HEK293 (cell line): ENCODE results near the gene FXYD3.

ENCODE experiments used
- GLI4 ChIP-seq: fragments of 450-650 bp; formaldehyde crosslinking; IDR thresholded peaks from 2 replicates; pipeline ENCODE4 v1.5.1; 2016; ENCODE audit warnings: missing biosample characterization, missing genetic modification characterization
- KLF7 ChIP-seq: fragments of 450-650 bp; formaldehyde crosslinking; IDR thresholded peaks from 2 replicates; pipeline ENCODE4 v1.5.1; 2016; ENCODE audit warnings: missing biosample characterization, missing genetic modification characterization, borderline replicate concordance
- PATZ1 ChIP-seq: fragments of 450-650 bp; formaldehyde crosslinking; IDR thresholded peaks from 2 replicates; pipeline ENCODE4 v1.5.1; 2016; ENCODE audit warnings: missing biosample characterization, missing genetic modification characterization
- SP7 ChIP-seq: fragments of 450-650 bp; formaldehyde crosslinking; IDR thresholded peaks from 2 replicates; pipeline ENCODE4 v1.5.1; 2016; ENCODE audit warnings: missing biosample characterization, missing genetic modification characterization
- YY2 ChIP-seq: fragments of 450-650 bp; formaldehyde crosslinking; IDR thresholded peaks from 2 replicates; pipeline ENCODE4 v1.5.1; 2016; ENCODE audit warnings: missing biosample characterization, missing genetic modification characterization
- ZBTB1 ChIP-seq: fragments of 450-650 bp; formaldehyde crosslinking; IDR thresholded peaks from 2 replicates; pipeline ENCODE4 v1.5.1; 2016; ENCODE audit warnings: missing biosample characterization, missing genetic modification characterization
- ZBTB17 ChIP-seq: fragments of 450-650 bp; formaldehyde crosslinking; IDR thresholded peaks from 2 replicates; pipeline ENCODE4 v1.5.1; 2016; ENCODE audit warnings: missing biosample characterization, missing genetic modification characterization
- ZBTB21 ChIP-seq: fragments of 450-650 bp; formaldehyde crosslinking; IDR thresholded peaks from 2 replicates; pipeline ENCODE4 v1.5.1; 2017; ENCODE audit warnings: missing biosample characterization, missing genetic modification characterization
- ZBTB8A ChIP-seq: fragments of 450-650 bp; formaldehyde crosslinking; IDR thresholded peaks from 2 replicates; pipeline ENCODE4 v1.5.1; 2016; ENCODE audit warnings: missing biosample characterization, missing genetic modification characterization
- ZEB2 ChIP-seq: fragments of 450-650 bp; formaldehyde crosslinking; IDR thresholded peaks from 2 replicates; pipeline ENCODE4 v1.5.1; 2016; ENCODE audit warnings: missing biosample characterization, missing genetic modification characterization
- ZFHX2 ChIP-seq: fragments of 450-650 bp; formaldehyde crosslinking; conservative IDR thresholded peaks from 2 replicates; pipeline ENCODE4 v1.5.1; 2016; ENCODE audit warnings: missing biosample characterization, missing genetic modification characterization
- ZFP69B ChIP-seq: fragments of 450-650 bp; formaldehyde crosslinking; IDR thresholded peaks from 2 replicates; pipeline ENCODE4 v1.5.1; 2016; ENCODE audit warnings: missing biosample characterization, missing genetic modification characterization
- ZNF2 ChIP-seq: fragments of 450-650 bp; formaldehyde crosslinking; IDR thresholded peaks from 2 replicates; pipeline ENCODE4 v1.5.1; 2016; ENCODE audit warnings: missing biosample characterization, missing genetic modification characterization
- ZNF23 ChIP-seq: fragments of 450-650 bp; formaldehyde crosslinking; IDR thresholded peaks from 2 replicates; pipeline ENCODE4 v1.5.1; 2016; ENCODE audit warnings: missing biosample characterization, missing genetic modification characterization, borderline replicate concordance
- ZNF24 ChIP-seq: fragments of 450-650 bp; formaldehyde crosslinking; IDR thresholded peaks from 2 replicates; pipeline ENCODE4 v1.5.1; 2016; ENCODE audit warnings: missing biosample characterization, missing genetic modification characterization
- ZNF26 ChIP-seq: fragments of 450-650 bp; formaldehyde crosslinking; IDR thresholded peaks from 2 replicates; pipeline ENCODE4 v1.5.1; 2016; ENCODE audit warnings: missing biosample characterization, missing genetic modification characterization
- ZNF324 ChIP-seq: fragments of 450-650 bp; formaldehyde crosslinking; IDR thresholded peaks from 2 replicates; pipeline ENCODE4 v1.5.1; 2016; ENCODE audit warnings: missing biosample characterization, missing genetic modification characterization
- ZNF473 ChIP-seq: fragments of 450-650 bp; formaldehyde crosslinking; IDR thresholded peaks from 2 replicates; pipeline ENCODE4 v1.5.1; 2017; ENCODE audit warnings: missing biosample characterization, missing genetic modification characterization
- ZNF529 ChIP-seq: fragments of 450-650 bp; formaldehyde crosslinking; IDR thresholded peaks from 2 replicates; pipeline ENCODE4 v1.5.1; 2017; ENCODE audit warnings: missing genetic modification characterization, missing biosample characterization; ENCODE audit not compliant: insufficient replicate concordance
- ZNF560 ChIP-seq: fragments of 450-650 bp; formaldehyde crosslinking; IDR thresholded peaks from 2 replicates; pipeline ENCODE4 v1.5.1; 2017; ENCODE audit warnings: missing biosample characterization, missing genetic modification characterization, borderline replicate concordance
- ZNF645 ChIP-seq: fragments of 450-650 bp; formaldehyde crosslinking; IDR thresholded peaks from 2 replicates; pipeline ENCODE4; 2016; ENCODE audit warnings: missing biosample characterization, missing genetic modification characterization
- ZNF704 ChIP-seq: fragments of 450-650 bp; formaldehyde crosslinking; IDR thresholded peaks from 2 replicates; pipeline ENCODE4 v1.5.1; 2016; ENCODE audit warnings: missing biosample characterization, missing genetic modification characterization

FXYD3 gene

GRCh38 chr19:35114353-35115176 lies 1.1 kb upstream of the FXYD3 start (continued):
- TF ChIP-seq ZNF24 (tag by site-specific recombination) (0 out of 2 replicates have a peak, but pooled peaks have one; percentile 52), ZBTB21 (tag by site-specific recombination) (peak; percentile 56; the same call in 1 of the 2 replicates), ZNF473 (tag by site-specific recombination) (no peak), ZNF26 (tag by site-specific recombination) (no peak), ZBTB8A (tag by site-specific recombination) (peak; percentile 41; the same call in 1 of the 2 replicates), YY2 (tag by site-specific recombination) (no peak), ZNF645 (tag by site-specific recombination) (0 out of 2 replicates have a peak, but pooled peaks have one; percentile 34), GLI4 (tag by site-specific recombination) (no peak), ZNF324 (tag by site-specific recombination) (0 out of 2 replicates have a peak, but pooled peaks have one; percentile 41), ZFP69B (tag by site-specific recombination) (peak; percentile 42; the same call in 1 of the 2 replicates), ZNF2 (tag by site-specific recombination) (peak; percentile 77; the same call in 1 of the 2 replicates), ZEB2 (tag by site-specific recombination) (peak; percentile 73), ZFHX2 (tag by site-specific recombination) (peak; percentile 34), ZNF23 (tag by site-specific recombination) (no peak), SP7 (tag by site-specific recombination) (peak; percentile 75; the same call in 1 of the 2 replicates), ZBTB17 (tag by site-specific recombination) (peak; percentile 67), ZNF704 (tag by site-specific recombination) (no peak), KLF7 (peak; percentile 80), ZBTB1 (tag by site-specific recombination) (no peak), ZNF529 (tag by site-specific recombination) (no peak), PATZ1 (peak; percentile 87), ZNF560 (no peak)
